Epithelial cell of proximal tubule (primary cell): ENCODE measurements around the gene ACKR1. TPM values are rescaled to one million over a fixed set of nuclear protein-coding genes. Genes with fewer than 3 reads are reported as not detected.

Source experiments
- DNase-seq: peaks from one replicate; pipeline ENCODE4 v3.0.0-alpha.2; 2011; ENCODE audit warnings: low read depth
- H3K4me3 ChIP-seq: 2 replicates; pipeline ENCODE4 v1.5.1; 2011; ENCODE audit warnings: low read depth, mild to moderate bottlenecking, low read length
- total RNA-seq: library from RNA; depleted of rRNA; stranded (reverse); fragments of >200 nt; gene quantifications from 2 replicates; pipeline ENCODE4 v1.2.3, GENCODE V29; 2015
- TF ChIP-seq, protein P1 (sequence below): conservative IDR thresholded peaks from 2 replicates; pipeline ENCODE4 v1.5.1; 2012; ENCODE audit warnings: low read depth, mild to moderate bottlenecking, low read length

Gene ACKR1
- total RNA-seq, 1 donor from 2014 or later: not detected

DNA sequence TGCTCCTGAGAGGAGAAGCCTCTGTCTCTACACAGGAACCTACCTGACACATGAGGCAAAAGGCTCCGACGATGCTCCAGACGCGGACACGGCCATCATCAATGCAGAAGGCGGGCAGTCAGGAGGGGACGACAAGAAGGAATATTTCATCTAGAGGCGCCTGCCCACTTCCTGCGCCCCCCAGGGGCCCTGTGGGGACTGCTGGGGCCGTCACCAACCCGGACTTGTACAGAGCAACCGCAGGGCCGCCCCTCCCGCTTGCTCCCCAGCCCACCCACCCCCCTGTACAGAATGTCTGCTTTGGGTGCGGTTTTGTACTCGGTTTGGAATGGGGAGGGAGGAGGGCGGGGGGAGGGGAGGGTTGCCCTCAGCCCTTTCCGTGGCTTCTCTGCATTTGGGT, 3.9 kb upstream of the ACKR1 start:
- no peak overlapping the region for H3K4me3 ChIP-seq
- DNase-seq: no peak
- TF ChIP-seq, protein P1, sequence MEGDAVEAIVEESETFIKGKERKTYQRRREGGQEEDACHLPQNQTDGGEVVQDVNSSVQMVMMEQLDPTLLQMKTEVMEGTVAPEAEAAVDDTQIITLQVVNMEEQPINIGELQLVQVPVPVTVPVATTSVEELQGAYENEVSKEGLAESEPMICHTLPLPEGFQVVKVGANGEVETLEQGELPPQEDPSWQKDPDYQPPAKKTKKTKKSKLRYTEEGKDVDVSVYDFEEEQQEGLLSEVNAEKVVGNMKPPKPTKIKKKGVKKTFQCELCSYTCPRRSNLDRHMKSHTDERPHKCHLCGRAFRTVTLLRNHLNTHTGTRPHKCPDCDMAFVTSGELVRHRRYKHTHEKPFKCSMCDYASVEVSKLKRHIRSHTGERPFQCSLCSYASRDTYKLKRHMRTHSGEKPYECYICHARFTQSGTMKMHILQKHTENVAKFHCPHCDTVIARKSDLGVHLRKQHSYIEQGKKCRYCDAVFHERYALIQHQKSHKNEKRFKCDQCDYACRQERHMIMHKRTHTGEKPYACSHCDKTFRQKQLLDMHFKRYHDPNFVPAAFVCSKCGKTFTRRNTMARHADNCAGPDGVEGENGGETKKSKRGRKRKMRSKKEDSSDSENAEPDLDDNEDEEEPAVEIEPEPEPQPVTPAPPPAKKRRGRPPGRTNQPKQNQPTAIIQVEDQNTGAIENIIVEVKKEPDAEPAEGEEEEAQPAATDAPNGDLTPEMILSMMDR: no peak

DNA sequence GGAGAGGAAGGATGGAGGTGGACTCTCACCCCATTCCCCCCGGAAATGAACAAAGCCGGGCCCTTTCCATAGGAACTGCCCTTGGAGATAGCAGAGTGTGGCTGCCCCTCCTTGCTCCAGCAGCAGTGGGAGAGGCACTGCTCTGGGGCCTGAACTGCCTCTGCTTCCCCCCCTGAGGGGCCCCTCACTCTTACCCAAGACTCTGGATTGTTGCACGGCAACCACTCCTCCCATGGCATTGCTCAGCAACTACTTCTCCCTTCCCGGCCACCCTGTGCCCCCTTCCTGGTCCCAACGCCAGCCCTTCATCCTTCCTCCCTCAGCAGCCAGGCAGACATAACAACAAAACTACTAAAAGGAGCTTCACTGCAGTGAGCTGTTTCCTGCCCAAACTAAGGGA, 3.0 kb upstream of the ACKR1 start:
- H3K4me3 ChIP-seq: no peak overlapping the region
- TF ChIP-seq, protein P1: no peak
- DNase-seq: no peak

DNA sequence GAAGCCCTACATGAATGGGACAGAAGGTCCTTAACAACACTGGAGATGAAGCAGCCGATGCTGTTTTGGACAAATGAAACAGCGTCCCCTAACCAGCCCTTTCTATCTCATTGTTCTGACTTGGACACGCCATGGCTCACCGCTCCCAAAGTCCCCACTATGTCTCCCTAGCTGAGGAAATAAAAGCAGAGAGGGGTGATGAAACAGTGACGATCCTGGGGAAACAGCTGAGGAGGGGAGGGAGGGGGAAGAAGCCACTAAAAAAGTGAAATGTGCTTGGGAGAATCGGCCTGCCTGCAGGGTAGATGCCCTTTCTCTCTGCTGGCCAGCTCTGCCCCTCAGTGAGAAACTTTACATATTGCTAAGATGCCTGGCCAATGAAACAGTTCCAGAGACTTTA, 1.1 kb upstream of the ACKR1 start:
- DNase-seq: no peak
- TF ChIP-seq, protein P1: no peak

DNA sequence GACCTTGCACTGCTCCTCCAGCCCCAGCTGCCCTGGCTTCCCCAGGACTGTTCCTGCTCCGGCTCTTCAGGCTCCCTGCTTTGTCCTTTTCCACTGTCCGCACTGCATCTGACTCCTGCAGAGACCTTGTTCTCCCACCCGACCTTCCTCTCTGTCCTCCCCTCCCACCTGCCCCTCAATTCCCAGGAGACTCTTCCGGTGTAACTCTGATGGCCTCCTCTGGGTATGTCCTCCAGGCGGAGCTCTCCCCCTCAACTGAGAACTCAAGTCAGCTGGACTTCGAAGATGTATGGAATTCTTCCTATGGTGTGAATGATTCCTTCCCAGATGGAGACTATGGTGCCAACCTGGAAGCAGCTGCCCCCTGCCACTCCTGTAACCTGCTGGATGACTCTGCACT, 550 bp downstream of the ACKR1 start:
- H3K4me3 ChIP-seq: no peak overlapping the region
- DNase-seq: no peak
- TF ChIP-seq, protein P1: no peak

More for the DNA sequence above, 1.1 kb upstream of the ACKR1 start:
- no peak overlapping the region for H3K4me3 ChIP-seq

DNA sequence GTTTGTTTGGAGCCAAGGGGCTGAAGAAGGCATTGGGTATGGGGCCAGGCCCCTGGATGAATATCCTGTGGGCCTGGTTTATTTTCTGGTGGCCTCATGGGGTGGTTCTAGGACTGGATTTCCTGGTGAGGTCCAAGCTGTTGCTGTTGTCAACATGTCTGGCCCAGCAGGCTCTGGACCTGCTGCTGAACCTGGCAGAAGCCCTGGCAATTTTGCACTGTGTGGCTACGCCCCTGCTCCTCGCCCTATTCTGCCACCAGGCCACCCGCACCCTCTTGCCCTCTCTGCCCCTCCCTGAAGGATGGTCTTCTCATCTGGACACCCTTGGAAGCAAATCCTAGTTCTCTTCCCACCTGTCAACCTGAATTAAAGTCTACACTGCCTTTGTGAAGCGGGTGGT, 1.4 kb downstream of the ACKR1 start:
- TF ChIP-seq, protein P1: no peak
- DNase-seq: no peak
- no peak overlapping the region for H3K4me3 ChIP-seq

DNA sequence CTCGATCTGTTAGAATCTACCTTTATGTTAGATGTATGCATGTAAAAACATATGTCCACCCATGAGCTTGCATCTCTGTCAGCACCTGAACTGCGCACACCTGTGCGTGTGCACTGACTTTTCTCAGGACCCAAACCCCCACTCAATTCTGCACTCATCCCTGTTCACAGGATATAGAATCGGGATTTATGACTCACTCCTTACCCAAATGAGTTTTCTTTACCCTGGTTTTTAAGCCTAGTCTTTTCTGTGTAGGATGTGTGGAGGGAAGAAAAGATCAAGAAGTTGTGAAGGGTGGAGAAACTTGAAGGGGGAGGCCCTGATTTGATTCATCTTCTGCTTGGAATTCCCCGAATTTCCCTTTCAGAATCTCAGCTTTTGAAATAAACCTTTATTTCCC, 2.4 kb downstream of the ACKR1 start:
- TF ChIP-seq, protein P1: no peak
- DNase-seq: no peak
- no peak overlapping the region for H3K4me3 ChIP-seq

DNA sequence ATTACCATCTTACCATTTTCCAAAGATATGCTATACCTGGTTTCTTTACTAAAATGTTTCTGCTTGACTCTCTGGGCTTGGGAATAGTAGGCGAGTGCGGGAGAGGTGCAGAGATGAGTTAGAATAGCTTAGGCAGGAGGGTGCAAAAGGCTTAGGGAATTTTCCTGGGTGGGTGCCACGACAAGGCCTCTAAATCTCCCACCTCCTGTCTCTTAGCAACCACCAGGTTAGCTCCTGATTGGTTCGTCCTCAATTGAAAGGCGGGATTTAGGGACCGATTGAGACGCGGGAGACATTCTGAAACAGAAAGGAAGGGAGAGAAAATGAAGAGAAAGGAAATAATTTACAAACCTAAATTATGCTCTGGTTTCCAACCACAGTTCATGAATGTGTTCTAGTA, 3.1 kb downstream of the ACKR1 start:
- H3K4me3 ChIP-seq: no peak overlapping the region
- DNase-seq: no peak
- TF ChIP-seq, protein P1: no peak
